HG02610 (cell line): ENCODE data around the gene UQCRC1.

Source experiments
- ATAC-seq: cut with Tn5 transposase; IDR thresholded peaks from one replicate; pipeline ENCODE4 v1.9.1; 2021; ENCODE audit warnings: mild to moderate bottlenecking, moderate library complexity; ENCODE audit not compliant: unreplicated experiment

UQCRC1 gene

GRCh38 chr3:48575366-48575765, 34.1 kb downstream of the UQCRC1 start:
- ATAC-seq = no peak

- no peak for ATAC-seq
These were observed 35.4 kb downstream of the UQCRC1 start for GRCh38 chr3:48573973-48574585.

- ATAC-seq = no peak
These were observed 36.9 kb downstream of the UQCRC1 start for GRCh38 chr3:48572517-48572916.

GRCh38 chr3:48571938-48572337, 37.5 kb downstream of the UQCRC1 start:
- ATAC-seq = no peak

GRCh38 chr3:48569808-48570450, 39.5 kb downstream of the UQCRC1 start:
- ATAC-seq = no peak

- no peak for ATAC-seq
These were observed 40.0 kb downstream of the UQCRC1 start for GRCh38 chr3:48569400-48569799.

GRCh38 chr3:48568476-48568875, 41.0 kb downstream of the UQCRC1 start:
- ATAC-seq = no peak

DNA sequence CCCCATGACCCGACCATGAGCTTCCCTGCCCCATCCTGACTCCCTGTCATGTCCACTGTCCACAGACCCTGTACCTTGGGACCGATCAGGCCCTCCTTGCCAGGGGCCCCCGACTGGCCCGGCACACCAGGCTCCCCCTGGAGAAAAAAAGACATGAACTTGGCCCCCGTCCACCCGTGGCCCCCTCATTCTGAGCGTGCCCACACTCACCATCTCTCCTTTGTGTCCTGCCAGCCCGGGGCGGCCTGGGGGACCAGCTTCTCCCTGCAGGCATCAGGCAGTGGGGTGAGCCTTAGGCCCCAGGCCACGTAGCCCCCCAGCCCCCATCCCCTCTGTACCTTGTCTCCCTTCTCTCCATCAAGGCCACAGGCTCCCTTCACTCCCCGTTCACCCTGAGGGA, 41.9 kb downstream of the UQCRC1 start:
- ATAC-seq = no peak

- no peak for ATAC-seq
These were observed 42.4 kb downstream of the UQCRC1 start for GRCh38 chr3:48567090-48567489.

- ATAC-seq = no peak
These were observed 43.1 kb downstream of the UQCRC1 start for GRCh38 chr3:48566401-48566760.

DNA sequence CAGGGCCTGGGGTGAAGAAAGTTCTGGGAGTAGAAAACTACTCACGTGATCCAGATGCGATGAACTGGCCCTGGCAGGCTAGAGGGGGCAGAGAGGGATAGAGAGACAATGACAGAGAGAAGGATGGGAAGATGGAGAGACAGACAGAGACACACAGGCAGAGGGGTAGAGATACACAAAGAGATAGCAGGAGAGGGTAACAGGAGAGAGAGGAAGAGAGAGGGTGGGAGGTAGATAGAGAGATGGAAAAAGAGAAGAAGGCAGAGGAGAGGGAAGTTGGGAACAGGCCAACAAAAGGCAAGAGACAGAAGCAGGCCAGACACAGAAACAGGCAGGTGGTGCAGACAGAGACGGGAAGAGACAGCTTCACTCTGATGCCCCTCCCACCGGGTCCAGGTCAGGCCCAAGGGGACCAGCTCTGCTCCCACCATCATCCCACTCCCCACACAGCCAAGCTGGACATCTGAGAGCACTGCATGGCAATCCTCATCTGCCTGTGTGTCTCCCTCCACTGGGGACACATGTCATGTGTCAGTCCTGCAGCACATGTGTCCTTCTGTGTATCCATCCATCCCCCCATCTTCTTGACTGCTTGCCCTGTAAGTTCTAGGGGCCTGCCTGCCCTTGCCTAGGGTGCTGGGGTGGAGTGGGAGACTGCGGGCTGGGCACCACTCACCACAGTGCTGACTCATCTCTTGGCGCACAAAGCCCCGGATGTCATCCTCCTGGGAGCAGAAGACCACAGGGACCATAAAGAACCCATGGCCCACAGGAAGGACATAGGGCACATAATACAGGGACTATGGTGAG, 43.6 kb downstream of the UQCRC1 start:
- no peak for ATAC-seq

- ATAC-seq = no peak
These were observed 44.3 kb downstream of the UQCRC1 start for GRCh38 chr3:48565186-48565585.

GRCh38 chr3:48564667-48565066, 44.8 kb downstream of the UQCRC1 start:
- no peak for ATAC-seq

GRCh38 chr3:48564022-48564421, 45.4 kb downstream of the UQCRC1 start:
- no peak for ATAC-seq

GRCh38 chr3:48563382-48563918, 46.0 kb downstream of the UQCRC1 start, which contains the start of gene UCN2:
Gene UCN2, minus strand, starts transcription at chr3:48563781. Its CDS starts 657 bp downstream, at chr3:48563124.
- no peak for ATAC-seq

DNA sequence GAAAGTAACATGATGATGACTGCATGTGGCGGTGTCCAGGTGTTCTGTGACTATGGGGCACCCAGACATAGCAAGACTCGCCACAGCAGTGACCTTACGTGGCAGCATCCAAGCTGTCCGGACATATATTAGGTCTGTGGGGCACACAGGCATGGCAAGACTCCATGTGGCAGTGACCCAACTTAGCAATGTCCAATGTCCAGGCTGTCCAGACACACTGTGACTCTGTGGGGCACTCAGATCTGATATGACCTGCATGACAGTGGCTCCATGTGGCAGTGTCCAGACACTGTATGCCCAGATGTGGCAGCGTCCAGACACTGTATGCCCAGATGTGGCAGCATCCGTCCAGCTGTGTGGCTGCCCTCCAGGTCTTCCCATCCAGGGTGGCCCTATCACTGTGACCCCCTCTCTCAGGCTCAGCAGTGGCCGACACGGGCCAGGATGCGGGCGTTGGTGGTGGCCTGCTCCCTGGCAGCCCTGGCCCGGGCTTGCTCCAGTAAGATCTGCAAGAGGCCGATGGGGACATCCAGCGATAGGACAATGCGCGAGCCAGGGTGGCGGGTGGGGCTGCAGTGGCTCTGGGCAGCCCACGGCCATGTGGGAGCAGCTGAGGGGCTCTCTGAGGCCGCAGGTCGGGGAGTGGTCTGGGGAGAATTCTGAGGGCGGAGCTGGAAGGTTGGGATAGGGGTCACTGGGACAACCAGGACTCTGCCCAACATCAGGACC, 46.9 kb downstream of the UQCRC1 start:
- ATAC-seq = no peak

GRCh38 chr3:48561045-48561736, 48.3 kb downstream of the UQCRC1 start:
- ATAC-seq = no peak

DNA sequence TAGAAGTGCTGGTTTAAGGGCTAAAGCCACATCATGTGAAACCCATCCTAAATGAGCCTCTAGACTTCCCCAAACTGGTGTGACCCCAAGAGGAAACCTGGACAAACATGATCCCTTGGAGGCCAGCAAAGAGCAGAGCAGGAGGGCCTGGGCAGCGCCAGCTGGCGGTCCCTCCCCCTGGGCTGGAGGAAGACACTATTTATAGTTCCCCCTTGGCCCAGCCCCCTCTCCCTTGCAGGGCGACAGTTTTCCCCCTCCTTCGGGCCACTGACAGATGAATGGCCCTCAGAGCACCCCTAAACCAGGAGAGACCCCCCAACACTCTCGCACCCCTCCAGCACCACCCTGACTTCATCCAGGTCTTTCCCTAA, 48.8 kb downstream of the UQCRC1 start:
- no peak for ATAC-seq

DNA sequence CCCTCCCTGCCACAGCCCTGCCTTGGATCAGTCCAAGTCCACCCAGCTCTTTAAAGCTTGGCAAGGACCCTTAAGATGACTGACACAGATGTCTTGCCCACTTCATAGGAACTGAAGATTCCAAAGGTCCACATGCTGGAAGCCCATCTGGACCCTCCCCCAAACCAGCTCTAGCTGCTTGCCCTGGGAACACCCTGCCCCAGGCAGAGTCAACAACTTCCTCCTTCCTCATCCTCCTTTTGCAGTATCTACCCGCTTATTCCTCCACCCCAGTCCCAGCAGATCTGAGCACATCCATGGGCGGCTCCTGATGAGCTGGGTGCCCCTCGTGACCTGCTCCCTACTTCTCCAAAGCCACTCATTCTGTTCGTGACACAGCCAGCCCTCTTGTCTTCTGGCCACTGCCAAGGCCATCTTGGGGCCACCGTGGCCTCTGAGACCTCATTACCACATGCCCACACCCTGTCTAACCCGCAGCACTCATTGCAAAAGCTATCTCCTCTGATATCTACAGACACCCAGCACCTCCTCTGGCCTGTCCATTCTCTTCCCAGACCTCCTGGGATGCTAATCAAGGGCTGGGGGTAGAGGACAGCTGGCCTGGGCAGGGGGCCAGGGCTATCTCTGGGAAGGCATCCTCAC, 50.8 kb downstream of the UQCRC1 start:
- no peak for ATAC-seq
